ENCODE measurements around the gene ZBTB42. TPM values are rescaled to one million over a fixed set of nuclear protein-coding genes. Genes with fewer than 3 reads are reported as not detected.

Gene ZBTB42
- 1 to 10 TPM; 3.0 to 8.0 (median 6.3) TPM for total RNA-seq

DNA sequence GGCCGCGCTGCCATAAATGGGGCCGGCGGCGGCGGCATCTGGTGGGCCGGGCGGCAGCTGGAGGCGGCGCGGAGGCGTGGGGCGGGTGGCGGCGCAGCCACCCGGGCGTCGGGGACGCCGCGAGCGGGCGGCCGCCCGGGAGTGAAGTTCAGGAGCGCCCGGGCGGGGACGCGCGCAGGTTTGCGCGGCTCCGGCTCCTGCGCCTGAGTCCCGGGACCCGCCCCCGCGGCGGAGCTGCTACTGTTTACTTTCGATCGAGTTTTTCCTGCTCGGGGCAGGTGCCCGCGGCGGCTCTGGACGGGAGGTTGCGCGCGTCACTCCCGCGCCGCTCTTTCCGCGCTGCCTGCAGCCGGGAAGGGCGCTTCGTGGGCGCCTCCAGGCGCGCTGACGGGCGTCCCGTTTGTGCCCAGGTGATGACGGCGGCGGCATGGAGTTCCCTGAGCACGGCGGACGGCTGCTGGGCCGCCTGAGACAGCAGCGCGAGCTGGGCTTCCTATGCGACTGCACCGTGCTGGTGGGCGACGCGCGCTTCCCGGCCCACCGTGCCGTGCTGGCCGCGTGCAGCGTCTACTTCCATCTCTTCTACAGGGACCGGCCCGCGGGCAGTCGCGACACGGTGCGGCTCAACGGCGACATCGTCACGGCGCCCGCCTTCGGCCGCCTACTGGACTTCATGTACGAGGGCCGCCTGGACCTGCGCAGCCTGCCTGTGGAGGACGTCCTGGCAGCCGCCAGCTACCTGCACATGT is at the start of gene ZBTB42:
TSS of gene ZBTB42 (plus strand) at position 331 of the 749 bp plus-strand sequence. CDS start at position 428, 97 bp downstream.
- ATAC-seq (ENCODE audit: low FRiP score) (peak; percentile 36), DNase-seq (ENCODE audit: low spot score) (no peak)
- TF ChIP-seq, protein P1, sequence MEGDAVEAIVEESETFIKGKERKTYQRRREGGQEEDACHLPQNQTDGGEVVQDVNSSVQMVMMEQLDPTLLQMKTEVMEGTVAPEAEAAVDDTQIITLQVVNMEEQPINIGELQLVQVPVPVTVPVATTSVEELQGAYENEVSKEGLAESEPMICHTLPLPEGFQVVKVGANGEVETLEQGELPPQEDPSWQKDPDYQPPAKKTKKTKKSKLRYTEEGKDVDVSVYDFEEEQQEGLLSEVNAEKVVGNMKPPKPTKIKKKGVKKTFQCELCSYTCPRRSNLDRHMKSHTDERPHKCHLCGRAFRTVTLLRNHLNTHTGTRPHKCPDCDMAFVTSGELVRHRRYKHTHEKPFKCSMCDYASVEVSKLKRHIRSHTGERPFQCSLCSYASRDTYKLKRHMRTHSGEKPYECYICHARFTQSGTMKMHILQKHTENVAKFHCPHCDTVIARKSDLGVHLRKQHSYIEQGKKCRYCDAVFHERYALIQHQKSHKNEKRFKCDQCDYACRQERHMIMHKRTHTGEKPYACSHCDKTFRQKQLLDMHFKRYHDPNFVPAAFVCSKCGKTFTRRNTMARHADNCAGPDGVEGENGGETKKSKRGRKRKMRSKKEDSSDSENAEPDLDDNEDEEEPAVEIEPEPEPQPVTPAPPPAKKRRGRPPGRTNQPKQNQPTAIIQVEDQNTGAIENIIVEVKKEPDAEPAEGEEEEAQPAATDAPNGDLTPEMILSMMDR (IDR thresholded peaks at IDR 0.05): no peak

DNA sequence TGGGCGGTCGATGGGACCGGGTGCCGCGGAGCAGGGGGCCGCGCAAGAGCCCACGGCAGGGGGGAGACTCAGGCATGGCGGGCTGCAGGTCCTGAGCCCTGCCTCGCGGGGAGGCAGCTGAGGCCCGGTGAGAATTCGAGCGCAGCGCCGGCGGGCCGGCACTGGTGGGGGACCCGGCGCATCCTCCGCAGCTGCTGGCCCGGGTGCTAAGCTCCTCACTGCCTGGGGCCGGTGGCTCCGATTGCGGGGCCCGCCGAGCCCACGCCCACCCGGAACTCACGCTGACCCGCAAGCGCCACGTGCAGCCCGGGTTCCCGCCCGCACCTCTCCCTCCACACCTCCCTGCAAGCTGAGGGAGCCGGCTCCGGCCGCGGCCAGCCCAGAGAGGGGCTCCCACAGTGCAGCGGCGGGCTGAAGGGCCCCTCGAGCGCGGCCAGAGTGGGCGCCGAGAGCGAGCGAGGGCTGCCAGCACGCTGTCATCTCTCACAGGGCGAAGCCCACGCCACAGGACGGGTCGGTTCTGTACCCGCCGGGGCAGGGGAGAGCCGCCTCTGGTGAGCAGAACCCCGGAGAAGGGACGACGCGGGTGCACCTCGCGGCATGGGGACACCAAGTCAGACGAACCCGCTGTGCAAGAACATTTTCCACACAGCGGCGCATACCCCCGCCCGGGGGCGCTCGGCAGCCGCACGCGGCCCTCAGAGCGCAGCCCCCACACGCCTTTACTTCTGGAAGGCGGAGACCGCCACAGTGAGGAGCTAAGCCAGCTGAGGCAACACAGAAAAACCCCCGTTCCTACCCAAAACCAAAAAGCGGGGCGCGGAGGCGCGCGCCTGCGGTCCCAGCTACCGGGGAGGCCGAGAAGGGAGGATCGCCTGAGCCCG is 49.1 kb upstream of the ZBTB42 start:
- TF ChIP-seq, protein P1 (IDR thresholded peaks at IDR 0.05): no peak
- DNase-seq (ENCODE audit: low spot score): no peak

DNA sequence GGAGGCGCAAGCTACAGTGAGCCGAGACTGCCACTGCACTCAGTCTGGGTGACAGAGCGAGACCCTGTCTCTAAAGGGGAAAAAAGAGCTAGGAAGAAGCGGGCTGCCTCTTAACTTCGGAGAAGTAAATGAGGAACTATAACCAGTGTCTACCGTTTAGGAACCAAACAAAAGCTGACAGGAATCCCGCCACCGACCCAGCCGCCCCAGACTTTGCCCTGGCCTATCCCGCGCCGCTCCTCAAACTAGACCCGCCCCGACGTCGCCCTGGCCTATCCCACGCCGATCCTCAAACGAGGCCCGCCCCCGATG is 48.5 kb upstream of the ZBTB42 start:
- ATAC-seq (ENCODE audit: low FRiP score): no peak
- TF ChIP-seq, protein P1 (IDR thresholded peaks at IDR 0.05): no peak
- DNase-seq (ENCODE audit: low spot score): no peak

More for the DNA sequence above, 49.1 kb upstream of the ZBTB42 start:
- ATAC-seq (ENCODE audit: low FRiP score): no peak

DNA sequence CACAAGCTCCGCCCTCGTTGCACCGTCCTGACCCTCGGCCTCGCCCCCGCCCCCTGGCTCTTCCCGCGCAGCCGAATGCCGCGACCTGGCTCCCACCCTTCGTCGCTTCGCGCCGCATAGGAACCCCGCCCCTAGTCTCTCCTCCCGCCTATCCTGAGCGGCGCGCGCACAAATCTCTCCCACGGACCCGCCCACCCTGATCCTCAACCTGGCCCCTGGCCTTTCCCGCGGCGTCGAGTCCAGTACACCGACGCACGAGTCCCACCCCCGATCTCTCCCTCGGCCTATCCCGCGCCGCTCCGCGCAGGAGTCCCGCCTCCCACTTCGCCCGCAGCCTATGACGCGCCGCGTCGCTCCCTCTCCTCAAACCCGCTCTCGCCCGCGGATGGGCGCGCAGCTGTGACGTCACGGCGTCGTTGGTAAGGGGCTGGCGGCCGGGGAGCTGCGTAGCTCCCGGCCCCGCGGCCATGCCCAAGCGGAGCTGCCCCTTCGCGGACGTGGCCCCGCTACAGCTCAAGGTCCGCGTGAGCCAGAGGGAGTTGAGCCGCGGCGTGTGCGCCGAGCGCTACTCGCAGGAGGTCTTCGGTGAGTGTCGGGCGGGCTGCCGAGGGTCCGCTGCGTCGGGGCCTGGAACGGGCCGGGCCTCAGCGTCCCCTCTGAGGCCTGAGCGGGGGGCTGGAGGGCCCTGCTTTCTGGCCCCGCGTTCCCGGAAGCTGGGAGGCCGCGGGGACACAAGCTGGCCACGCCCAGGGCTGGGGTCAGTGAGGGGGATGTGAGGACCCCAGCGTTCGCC is 48.0 kb upstream of the ZBTB42 start, which contains the start of gene SIVA1:
TSS of gene SIVA1 (plus strand) at position 413 of the 793 bp plus-strand sequence. CDS start at position 468, 55 bp downstream.
- ATAC-seq (ENCODE audit: low FRiP score): peak; percentile 97
- TF ChIP-seq, protein P1 (IDR thresholded peaks at IDR 0.05): no peak
- DNase-seq (ENCODE audit: low spot score): peak; percentile 95

DNA sequence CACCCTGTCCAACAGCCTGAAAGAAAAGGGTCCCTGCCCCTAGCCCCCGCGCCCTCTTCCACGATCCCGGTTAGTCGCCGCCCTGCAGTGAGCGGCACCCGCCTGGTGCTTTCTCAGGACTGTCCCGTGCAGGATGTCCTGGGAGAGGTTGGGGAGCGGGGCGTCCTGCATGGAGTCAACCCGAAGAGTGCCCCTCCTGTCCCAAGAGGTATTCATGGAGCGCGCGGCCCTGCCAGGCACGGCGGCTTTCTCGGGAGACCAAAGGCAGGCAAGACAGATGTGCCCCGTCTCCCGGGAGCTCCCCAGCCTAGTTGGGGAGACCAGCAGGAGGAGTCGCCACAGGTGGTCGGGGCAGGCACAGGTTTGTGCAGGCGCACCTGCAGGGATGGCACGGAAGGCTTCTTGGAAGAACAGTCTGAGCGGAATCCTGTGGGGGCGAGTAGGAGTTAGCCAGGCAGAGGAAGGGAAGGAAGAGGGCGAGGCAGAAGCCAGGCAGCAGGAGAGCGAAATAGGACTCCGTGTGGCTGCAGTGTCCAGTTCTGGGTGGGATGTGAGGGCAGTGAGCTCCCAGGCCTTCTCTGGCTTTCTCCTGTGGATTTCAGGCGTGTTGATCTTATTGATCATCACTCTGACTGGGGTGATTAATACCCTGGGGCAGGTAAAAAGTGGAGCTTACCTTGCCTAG is 47.2 kb upstream of the ZBTB42 start:
- TF ChIP-seq, protein P1 (IDR thresholded peaks at IDR 0.05): no peak
- no peak for ATAC-seq (ENCODE audit: low FRiP score)
- no peak for DNase-seq (ENCODE audit: low spot score)

DNA sequence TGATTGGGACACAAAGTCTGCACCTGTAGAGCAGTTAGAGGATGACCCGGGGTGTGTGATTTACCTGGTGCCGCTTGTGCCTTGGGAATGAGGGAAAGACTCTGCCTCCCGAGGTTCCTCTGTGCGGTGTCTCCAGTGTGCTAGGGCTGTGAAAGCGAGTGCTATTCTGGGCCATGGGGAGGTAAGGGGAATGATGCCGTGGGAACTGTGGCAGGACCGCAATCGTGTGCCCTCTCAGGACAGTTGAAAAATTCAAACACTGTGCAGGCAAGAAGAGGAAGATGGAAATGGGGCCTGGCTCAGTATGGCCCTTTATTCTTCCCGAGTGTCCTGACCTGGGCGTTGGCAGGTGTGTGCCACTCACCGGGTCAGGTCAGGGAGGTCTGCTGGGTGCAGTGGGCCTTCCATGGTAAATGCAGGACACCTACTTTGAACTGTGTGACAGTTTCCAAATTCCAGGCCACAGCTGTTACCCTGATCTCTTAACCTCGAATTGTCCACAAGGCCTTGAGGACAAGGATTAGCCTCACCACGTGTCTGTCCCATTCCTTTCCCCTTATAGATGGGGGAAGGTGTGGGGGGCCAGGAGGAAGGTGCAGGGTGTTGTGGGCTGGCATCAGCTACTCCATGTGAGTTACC is 46.6 kb upstream of the ZBTB42 start:
- TF ChIP-seq, protein P1 (IDR thresholded peaks at IDR 0.05): no peak
- DNase-seq (ENCODE audit: low spot score) (no peak), ATAC-seq (ENCODE audit: low FRiP score) (no peak)

Data from omental fat pad (tissue), 4 donors.